Smooth muscle cell (in vitro differentiated cells): Measurements from ENCODE around the gene RPL34. TPM values are rescaled to one million over a fixed set of nuclear protein-coding genes. Genes with fewer than 3 reads are reported as not detected.

Experiments used
- DNase-seq: peaks from one replicate; lab custom pipeline; 2025; ENCODE audit not compliant: unreplicated experiment; lab: John Stamatoyannopoulos, UW
- H2AFZ ChIP-seq: fragments of 200-600 bp; sonication (generic); 2 replicates; pipeline ENCODE4 v1.6.0; 2016; ENCODE audit warnings: antibody characterized with exemption, low read depth, mild to moderate bottlenecking
- H3F3A ChIP-seq: fragments of 200-600 bp; sonication (generic); 2 replicates; pipeline ENCODE4 v1.6.0; 2017; ENCODE audit warnings: antibody characterized with exemption, low read depth
- H3K27ac ChIP-seq: fragments of 200-600 bp; sonication (generic); 2 replicates; pipeline ENCODE4 v1.5.1; 2016; ENCODE audit warnings: low read depth, mild to moderate bottlenecking
- H3K27me3 ChIP-seq: fragments of 200-600 bp; sonication (generic); 2 replicates; pipeline ENCODE4 v1.6.1; 2016; ENCODE audit warnings: low read depth, mild to moderate bottlenecking
- H3K36me3 ChIP-seq: fragments of 200-600 bp; sonication (generic); 2 replicates; pipeline ENCODE4 v1.5.1; 2016; ENCODE audit warnings: low read depth
- H3K4me1 ChIP-seq: fragments of 200-600 bp; sonication (generic); 2 replicates; pipeline ENCODE4 v1.5.1; 2016; ENCODE audit warnings: low read depth
- H3K4me2 ChIP-seq: fragments of 200-600 bp; sonication (generic); 2 replicates; pipeline ENCODE4 v1.6.0; 2016; ENCODE audit warnings: mild to moderate bottlenecking
- H3K4me3 ChIP-seq: fragments of 200-600 bp; sonication (generic); 2 replicates; pipeline ENCODE4 v1.5.1; 2016; ENCODE audit warnings: mild to moderate bottlenecking
- H3K79me2 ChIP-seq: fragments of 200-600 bp; sonication (generic); 2 replicates; pipeline ENCODE4 v1.6.0; 2016; ENCODE audit warnings: low read depth, mild to moderate bottlenecking
- H3K9ac ChIP-seq: fragments of 200-600 bp; sonication (generic); 2 replicates; pipeline ENCODE4 v1.6.0; 2016; ENCODE audit warnings: low read depth
- H3K9me3 ChIP-seq: fragments of 200-600 bp; sonication (generic); replicated peaks from 2 replicates; pipeline ENCODE4 v1.5.1; 2016; ENCODE audit warnings: low read depth
- H4K20me1 ChIP-seq: fragments of 200-600 bp; sonication (generic); 2 replicates; pipeline ENCODE4 v1.6.0; 2016; ENCODE audit warnings: low read depth
- CTCF ChIP-seq: fragments of 200-600 bp; sonication (generic); IDR thresholded peaks from 2 replicates; pipeline ENCODE4 v1.5.1; 2017; ENCODE audit warnings: borderline replicate concordance, mild to moderate bottlenecking, antibody characterized with exemption; ENCODE audit not compliant: insufficient read depth, poor library complexity, severe bottlenecking
- WGBS: methylation state at CpG from one replicate; pipeline ENCODE4 v1.1.7; 2016; ENCODE audit warnings: low lambda C conversion rate; 5-methylcytosine and 5-hydroxymethylcytosine counted together
- polyA plus RNA-seq: library from polyadenylated mRNA; unstranded; fragments of >200 nt; fragmentation: Nextera tagmentation; extraction: Ambion mirVana; gene quantifications from 2 replicates; pipeline ENCODE4 v1.2.1, GENCODE V29; 2016
- total RNA-seq: library from RNA; depleted of rRNA; stranded (reverse); fragments of >200 nt; gene quantifications from 2 replicates; pipeline ENCODE4 v1.2.3, GENCODE V29; 2014

The RPL34 gene
- total and polyA plus RNA-seq, 2 experiments from 2014 or later = 695 to 1,362 TPM

- H3K27me3 ChIP-seq = no peaks in the 10 kb centered on the region
- DNase-seq = no peak
- peak overlapping the region; percentile 60 for H3K4me2 ChIP-seq
- WGBS = 56% methylated on average over 10 of the region's 10 CpGs
- no peak overlapping the region for H3K27ac ChIP-seq
- H3K79me2 ChIP-seq = no peaks in the 10 kb centered on the region
- H2AFZ ChIP-seq = no peak overlapping the region
- H3K36me3 ChIP-seq = no peaks in the 10 kb centered on the region
- peak overlapping the region; percentile 34 for H3K4me3 ChIP-seq
- no peak overlapping the region for H3K9ac ChIP-seq
- peaks cover 6% of the 10 kb centered on the region for H3K4me1 ChIP-seq
- TF ChIP-seq CTCF = peak; percentile 12
- H3K9me3 ChIP-seq = peaks cover 10% of the 10 kb centered on the region
- H4K20me1 ChIP-seq = no peaks in the 10 kb centered on the region
- H3F3A ChIP-seq = no peaks in the 10 kb centered on the region
Measured at GRCh38 chr4:108611365-108611764, 9.0 kb upstream of the RPL34 start.

GRCh38 chr4:108612365-108612764, 8.0 kb upstream of the RPL34 start:
- H3K9ac ChIP-seq = no peak overlapping the region
- TF ChIP-seq CTCF = no peak
- no peaks in the 10 kb centered on the region for H3K36me3 ChIP-seq
- no peak for DNase-seq
- no peak overlapping the region for H3K4me3 ChIP-seq
- H3F3A ChIP-seq = no peaks in the 10 kb centered on the region
- no peaks in the 10 kb centered on the region for H3K79me2 ChIP-seq
- peak overlapping the region; percentile 39 for H3K4me2 ChIP-seq
- H3K27ac ChIP-seq = no peak overlapping the region
- H3K27me3 ChIP-seq = no peaks in the 10 kb centered on the region
- H4K20me1 ChIP-seq = no peaks in the 10 kb centered on the region
- H3K9me3 ChIP-seq = peaks cover 10% of the 10 kb centered on the region
- peak overlapping the region; percentile 66 for H2AFZ ChIP-seq
- H3K4me1 ChIP-seq = peaks cover 6% of the 10 kb centered on the region
- WGBS = 51% methylated on average over 6 of the region's 6 CpGs

- H3F3A ChIP-seq = peaks cover 7% of the 10 kb centered on the region
- H3K9ac ChIP-seq = peak overlapping the region; percentile 47
- H4K20me1 ChIP-seq = peaks cover 39% of the 10 kb centered on the region
- peak overlapping the region; percentile 98 for H2AFZ ChIP-seq
- H3K4me3 ChIP-seq = peak overlapping the region; percentile 84
- H3K4me1 ChIP-seq = peaks cover 22% of the 10 kb centered on the region
- DNase-seq = no peak
- peaks cover 41% of the 10 kb centered on the region for H3K79me2 ChIP-seq
- H3K27ac ChIP-seq = peak overlapping the region; percentile 59
- H3K27me3 ChIP-seq = no peaks in the 10 kb centered on the region
- TF ChIP-seq CTCF = no peak
- peaks cover 15% of the 10 kb centered on the region for H3K36me3 ChIP-seq
- H3K4me2 ChIP-seq = peak overlapping the region; percentile 92
- WGBS = 73% methylated on average over 7 of the region's 7 CpGs
- peaks cover 7% of the 10 kb centered on the region for H3K9me3 ChIP-seq
Measured at GRCh38 chr4:108619372-108620100, 840 bp upstream of the RPL34 start.
